Measurements from ENCODE around the gene GSTK1.
"Not testable (repeated sequence)": the region's sequence is repeated elsewhere in the genome, so short reads cannot be mapped to it uniquely, and the experiment has no call there.

The GSTK1 gene

GRCh38 chr7:143271240-143271639 is 8.0 kb downstream of the GSTK1 start:
- no peak for DNase-seq (ENCODE audit: low read depth in 2 of 2)

GRCh38 chr7:143272871-143273270 is 9.6 kb downstream of the GSTK1 start:
- no peak for DNase-seq (ENCODE audit: low read depth in 2 of 2)

GRCh38 chr7:143279186-143280098 is 16.2 kb downstream of the GSTK1 start:
- no peak for DNase-seq (ENCODE audit: low read depth in 2 of 2)

- DNase-seq (ENCODE audit: low read depth in 2 of 2), result no peak
Observed at GRCh38 chr7:143280160-143280559, 16.9 kb downstream of the GSTK1 start.

- no peak for DNase-seq (ENCODE audit: low read depth in 2 of 2)
Observed at GRCh38 chr7:143280566-143280965, 17.3 kb downstream of the GSTK1 start.

- DNase-seq (ENCODE audit: low read depth in 2 of 2), result no peak
Observed at GRCh38 chr7:143281529-143281928, 18.3 kb downstream of the GSTK1 start.

GRCh38 chr7:143282124-143282523 is 18.9 kb downstream of the GSTK1 start:
- DNase-seq (ENCODE audit: low read depth in 2 of 2), result no peak

GRCh38 chr7:143283381-143283780 is 20.1 kb downstream of the GSTK1 start:
- no peak for DNase-seq (ENCODE audit: low read depth in 2 of 2)

- DNase-seq (ENCODE audit: low read depth in 2 of 2), result no peak
Observed at GRCh38 chr7:143284591-143285469, 21.6 kb downstream of the GSTK1 start, which contains the start of gene TMEM139. TMEM139 (plus strand) TSS chr7:143284958; CDS start chr7:143285958, 1,000 bp downstream.

- no peak for DNase-seq (ENCODE audit: low read depth in 2 of 2)
Observed at GRCh38 chr7:143285470-143285778, 22.2 kb downstream of the GSTK1 start.

- DNase-seq (ENCODE audit: low read depth in 2 of 2), result no peak
Observed at GRCh38 chr7:143285806-143286521, 22.7 kb downstream of the GSTK1 start.

- no peak for DNase-seq (ENCODE audit: low read depth in 2 of 2)
Observed at GRCh38 chr7:143286522-143286890, 23.3 kb downstream of the GSTK1 start.

- no peak for DNase-seq (ENCODE audit: low read depth in 2 of 2)
Observed at GRCh38 chr7:143287339-143287934, 24.2 kb downstream of the GSTK1 start.

GRCh38 chr7:143287935-143288826 is 24.9 kb downstream of the GSTK1 start, which contains the start of gene CASP2:
CASP2 (plus strand) TSS chr7:143288351; CDS start chr7:143288456, 105 bp downstream.
- DNase-seq (ENCODE audit: low read depth in 2 of 2), result peak; percentile 97 to 98

GRCh38 chr7:143288836-143289235 is 25.6 kb downstream of the GSTK1 start:
- DNase-seq (ENCODE audit: low read depth in 2 of 2), result no peak

GRCh38 chr7:143289421-143289820 is 26.2 kb downstream of the GSTK1 start:
- DNase-seq (ENCODE audit: low read depth in 2 of 2), result no peak

- not testable (repeated sequence) for DNase-seq (ENCODE audit: low read depth in 2 of 2)
Observed at GRCh38 chr7:143289888-143290287, 26.6 kb downstream of the GSTK1 start.

- no peak for DNase-seq (ENCODE audit: low read depth in 2 of 2)
Observed at GRCh38 chr7:143290293-143290692, 27.1 kb downstream of the GSTK1 start.

GRCh38 chr7:143292876-143293275 is 29.6 kb downstream of the GSTK1 start:
- no peak for DNase-seq (ENCODE audit: low read depth in 2 of 2)

- DNase-seq (ENCODE audit: low read depth in 2 of 2), result no peak
Observed at GRCh38 chr7:143295870-143296269, 32.6 kb downstream of the GSTK1 start.
